ENCODE data around the gene RAB7B.

DNA sequence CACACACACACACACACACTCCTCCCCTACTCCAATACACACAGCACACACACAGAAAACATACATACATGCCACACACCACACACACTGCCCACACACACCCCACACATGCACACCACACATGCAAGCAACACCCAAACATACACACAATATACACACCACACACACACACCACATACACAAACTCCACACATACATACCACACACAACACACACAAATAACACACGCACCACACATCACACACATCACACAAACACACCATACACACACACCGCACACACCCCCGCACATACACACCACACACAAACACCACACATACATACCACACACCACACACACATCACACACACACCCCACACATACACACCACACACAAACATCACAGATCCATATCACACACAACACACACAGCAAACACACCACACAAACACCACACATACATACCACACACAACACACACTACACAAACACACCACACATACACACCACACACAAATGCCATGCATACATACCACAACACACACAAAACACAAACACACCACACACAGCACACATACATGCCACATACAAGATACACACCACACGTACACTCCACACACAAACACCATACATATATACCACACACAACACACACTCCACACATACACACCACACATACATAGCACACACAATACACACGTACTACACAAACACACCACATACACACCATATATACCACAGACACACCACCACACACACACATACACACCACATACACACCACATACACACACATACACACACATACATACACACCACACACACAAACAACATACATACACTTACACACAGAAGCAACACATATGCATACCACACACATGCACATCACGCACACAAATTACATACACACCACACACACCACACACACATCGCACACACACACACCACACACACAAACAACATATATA lies 932 bp upstream of the RAB7B start:
- TF ChIP-seq, protein P1, sequence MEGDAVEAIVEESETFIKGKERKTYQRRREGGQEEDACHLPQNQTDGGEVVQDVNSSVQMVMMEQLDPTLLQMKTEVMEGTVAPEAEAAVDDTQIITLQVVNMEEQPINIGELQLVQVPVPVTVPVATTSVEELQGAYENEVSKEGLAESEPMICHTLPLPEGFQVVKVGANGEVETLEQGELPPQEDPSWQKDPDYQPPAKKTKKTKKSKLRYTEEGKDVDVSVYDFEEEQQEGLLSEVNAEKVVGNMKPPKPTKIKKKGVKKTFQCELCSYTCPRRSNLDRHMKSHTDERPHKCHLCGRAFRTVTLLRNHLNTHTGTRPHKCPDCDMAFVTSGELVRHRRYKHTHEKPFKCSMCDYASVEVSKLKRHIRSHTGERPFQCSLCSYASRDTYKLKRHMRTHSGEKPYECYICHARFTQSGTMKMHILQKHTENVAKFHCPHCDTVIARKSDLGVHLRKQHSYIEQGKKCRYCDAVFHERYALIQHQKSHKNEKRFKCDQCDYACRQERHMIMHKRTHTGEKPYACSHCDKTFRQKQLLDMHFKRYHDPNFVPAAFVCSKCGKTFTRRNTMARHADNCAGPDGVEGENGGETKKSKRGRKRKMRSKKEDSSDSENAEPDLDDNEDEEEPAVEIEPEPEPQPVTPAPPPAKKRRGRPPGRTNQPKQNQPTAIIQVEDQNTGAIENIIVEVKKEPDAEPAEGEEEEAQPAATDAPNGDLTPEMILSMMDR (conservative IDR thresholded peaks at IDR 0.05; ENCODE audit: low read length): no peak
- TF ChIP-seq EZH2phosphoT487 (IDR thresholded peaks at IDR 0.05; ENCODE audit: borderline replicate concordance, low read depth, low read length): no peak
